LNCaP clone FGC (cell line): ENCODE data around the gene ARHGEF28.
A peak's percentile ranks its signal among the peaks of the same experiment; 100 is the strongest.

ENCODE experiments used
- DNase-seq: peaks from one replicate; pipeline ENCODE4 v3.0.0-alpha.2; 2011; ENCODE audit warnings: low read depth
- H3K4me3 ChIP-seq: 2 replicates; pipeline ENCODE4 v1.5.1; 2011; ENCODE audit warnings: mild to moderate bottlenecking, low read depth, low read length, control low read depth
- TF ChIP-seq, protein P1 (sequence below): IDR thresholded peaks from 2 replicates; pipeline ENCODE4 v1.5.1; 2012; ENCODE audit warnings: mild to moderate bottlenecking; ENCODE audit not compliant: control insufficient read depth, insufficient read depth; ENCODE audit errors: extremely low read depth

Gene ARHGEF28

DNA sequence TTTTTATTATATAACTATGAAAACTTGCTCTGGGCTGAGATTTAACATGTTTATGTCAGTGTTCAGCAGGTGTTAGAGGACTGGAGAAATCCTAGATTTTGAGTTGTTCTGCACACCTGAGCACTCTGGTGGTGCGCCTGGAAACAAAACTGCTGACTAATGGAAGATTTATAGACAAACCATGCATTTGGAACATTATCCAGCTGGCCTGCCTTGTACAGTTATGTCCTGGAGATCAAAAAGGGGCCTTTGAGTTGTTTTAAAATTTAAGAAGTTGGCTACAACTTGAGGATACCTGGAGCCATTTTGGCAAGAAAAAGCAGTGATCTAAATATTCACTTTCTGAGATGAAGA lies 5.7 kb upstream of the ARHGEF28 start:
- TF ChIP-seq, protein P1, sequence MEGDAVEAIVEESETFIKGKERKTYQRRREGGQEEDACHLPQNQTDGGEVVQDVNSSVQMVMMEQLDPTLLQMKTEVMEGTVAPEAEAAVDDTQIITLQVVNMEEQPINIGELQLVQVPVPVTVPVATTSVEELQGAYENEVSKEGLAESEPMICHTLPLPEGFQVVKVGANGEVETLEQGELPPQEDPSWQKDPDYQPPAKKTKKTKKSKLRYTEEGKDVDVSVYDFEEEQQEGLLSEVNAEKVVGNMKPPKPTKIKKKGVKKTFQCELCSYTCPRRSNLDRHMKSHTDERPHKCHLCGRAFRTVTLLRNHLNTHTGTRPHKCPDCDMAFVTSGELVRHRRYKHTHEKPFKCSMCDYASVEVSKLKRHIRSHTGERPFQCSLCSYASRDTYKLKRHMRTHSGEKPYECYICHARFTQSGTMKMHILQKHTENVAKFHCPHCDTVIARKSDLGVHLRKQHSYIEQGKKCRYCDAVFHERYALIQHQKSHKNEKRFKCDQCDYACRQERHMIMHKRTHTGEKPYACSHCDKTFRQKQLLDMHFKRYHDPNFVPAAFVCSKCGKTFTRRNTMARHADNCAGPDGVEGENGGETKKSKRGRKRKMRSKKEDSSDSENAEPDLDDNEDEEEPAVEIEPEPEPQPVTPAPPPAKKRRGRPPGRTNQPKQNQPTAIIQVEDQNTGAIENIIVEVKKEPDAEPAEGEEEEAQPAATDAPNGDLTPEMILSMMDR = no peak
- no peak for DNase-seq
- no peak overlapping the region for H3K4me3 ChIP-seq

GRCh38 chr5:73623060-73623459 lies 2.9 kb upstream of the ARHGEF28 start:
- no peak for DNase-seq
- H3K4me3 ChIP-seq = no peak overlapping the region
- TF ChIP-seq, protein P1 = no peak

- DNase-seq = peak; percentile 6
- TF ChIP-seq, protein P1 = no peak
- H3K4me3 ChIP-seq = no peak overlapping the region
These were observed 2.0 kb upstream of the ARHGEF28 start for GRCh38 chr5:73623901-73624404.

DNA sequence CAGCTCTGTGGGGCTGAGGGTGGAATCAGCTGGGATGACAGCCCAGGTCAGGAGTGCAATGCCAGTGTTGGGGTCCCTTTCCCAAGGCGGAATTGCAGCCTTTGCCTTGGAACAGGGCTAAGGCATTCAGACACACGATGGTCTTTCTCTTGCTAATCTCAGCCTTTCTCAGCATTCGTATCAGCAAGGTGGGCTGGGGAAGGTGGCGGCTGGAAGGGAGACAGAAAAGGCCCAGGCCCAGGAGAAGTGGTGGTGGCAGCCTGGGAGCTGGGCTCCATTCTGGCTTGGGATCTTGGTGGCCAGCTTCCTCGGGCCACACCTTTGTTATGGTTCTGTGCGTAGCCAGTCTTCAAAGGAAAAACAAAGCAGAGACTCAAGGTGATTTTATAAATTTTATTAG lies 1.1 kb upstream of the ARHGEF28 start:
- H3K4me3 ChIP-seq = no peak overlapping the region
- no peak for DNase-seq
- TF ChIP-seq, protein P1 = no peak

DNA sequence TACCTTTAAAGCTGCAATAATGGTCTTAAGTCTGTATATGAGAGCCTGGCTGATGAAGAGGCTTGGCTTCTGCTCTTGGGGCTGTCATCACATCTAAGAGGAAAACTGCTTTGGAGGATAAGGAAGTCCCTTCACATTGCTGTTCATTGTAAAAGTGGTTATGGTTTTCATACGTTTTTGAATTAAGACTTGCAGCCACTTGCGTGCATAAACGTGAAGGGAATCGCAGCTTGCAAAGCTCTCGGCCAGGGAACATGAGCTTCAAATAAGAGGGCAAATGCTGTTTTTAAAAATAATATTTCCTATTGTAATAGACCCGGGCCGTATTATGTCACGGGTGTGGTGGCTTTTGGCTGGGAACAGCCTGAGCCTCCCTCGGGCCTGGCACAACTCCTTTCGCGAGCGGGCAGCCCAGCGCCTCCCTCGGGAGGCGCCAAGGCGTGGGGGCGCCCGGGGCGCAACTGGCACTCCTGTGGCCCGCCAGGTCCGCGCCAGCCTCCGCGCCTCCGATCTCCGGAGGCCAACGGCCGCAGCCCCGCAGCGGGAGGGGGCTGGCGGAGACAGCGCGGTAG lies 538 bp upstream of the ARHGEF28 start:
- no peak for DNase-seq

DNA sequence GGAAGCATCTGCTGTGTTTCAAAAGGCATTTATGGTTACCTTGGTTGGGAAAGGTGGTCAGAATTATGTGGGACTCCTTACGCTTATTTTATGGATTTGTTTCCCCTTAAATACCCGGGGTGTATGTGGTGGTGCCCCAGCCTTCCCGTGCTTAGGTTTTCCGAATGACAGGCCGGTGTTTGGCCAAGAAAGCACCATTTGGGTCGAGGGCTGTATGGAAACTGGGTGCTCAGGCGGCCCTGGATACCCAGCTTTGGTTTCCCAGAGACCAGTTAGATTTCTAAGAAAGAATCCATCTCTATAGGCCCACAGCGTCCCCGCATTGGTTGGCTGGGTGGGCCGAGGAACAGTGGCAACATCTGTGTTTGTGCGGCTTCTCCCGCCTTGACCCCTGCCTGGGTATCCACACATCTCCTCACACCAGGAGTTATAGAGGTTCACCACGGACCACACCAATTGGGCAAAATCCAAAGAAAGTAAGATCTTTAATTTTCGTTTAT lies 868 bp downstream of the ARHGEF28 start:
- H3K4me3 ChIP-seq = peak overlapping the region; percentile 51
- TF ChIP-seq, protein P1 = no peak
- DNase-seq = no peak

More for the DNA sequence above, 538 bp upstream of the ARHGEF28 start:
- TF ChIP-seq, protein P1 = no peak
- H3K4me3 ChIP-seq = peak overlapping the region; percentile 51

DNA sequence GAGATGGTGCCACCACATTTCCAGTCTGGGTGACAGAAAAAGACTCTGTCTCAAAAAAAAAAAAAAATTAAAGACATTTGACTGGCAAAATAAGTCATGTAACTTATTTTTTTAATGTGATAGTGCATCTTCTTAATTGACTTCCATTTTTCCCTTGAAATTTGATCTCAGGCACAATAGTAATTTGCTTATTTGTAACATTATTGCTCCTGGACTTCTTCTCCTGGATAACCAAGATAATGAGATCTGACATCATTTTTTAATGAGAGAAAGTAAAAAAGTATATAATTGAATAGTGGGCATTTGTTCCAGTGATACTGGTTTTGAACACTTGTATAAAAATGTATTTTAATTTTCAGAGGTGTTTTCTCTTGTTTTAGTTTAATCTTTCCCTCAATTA lies 3.5 kb downstream of the ARHGEF28 start:
- DNase-seq = no peak
- no peak overlapping the region for H3K4me3 ChIP-seq
- TF ChIP-seq, protein P1 = no peak
